ENCODE data around the gene KDM4B. TPM values are rescaled to one million over a fixed set of nuclear protein-coding genes. Genes with fewer than 3 reads are reported as not detected.

KDM4B gene
- total RNA-seq, 4 donors from 2014 or later: 26.6 to 84.2 (median 39.9) TPM

DNA sequence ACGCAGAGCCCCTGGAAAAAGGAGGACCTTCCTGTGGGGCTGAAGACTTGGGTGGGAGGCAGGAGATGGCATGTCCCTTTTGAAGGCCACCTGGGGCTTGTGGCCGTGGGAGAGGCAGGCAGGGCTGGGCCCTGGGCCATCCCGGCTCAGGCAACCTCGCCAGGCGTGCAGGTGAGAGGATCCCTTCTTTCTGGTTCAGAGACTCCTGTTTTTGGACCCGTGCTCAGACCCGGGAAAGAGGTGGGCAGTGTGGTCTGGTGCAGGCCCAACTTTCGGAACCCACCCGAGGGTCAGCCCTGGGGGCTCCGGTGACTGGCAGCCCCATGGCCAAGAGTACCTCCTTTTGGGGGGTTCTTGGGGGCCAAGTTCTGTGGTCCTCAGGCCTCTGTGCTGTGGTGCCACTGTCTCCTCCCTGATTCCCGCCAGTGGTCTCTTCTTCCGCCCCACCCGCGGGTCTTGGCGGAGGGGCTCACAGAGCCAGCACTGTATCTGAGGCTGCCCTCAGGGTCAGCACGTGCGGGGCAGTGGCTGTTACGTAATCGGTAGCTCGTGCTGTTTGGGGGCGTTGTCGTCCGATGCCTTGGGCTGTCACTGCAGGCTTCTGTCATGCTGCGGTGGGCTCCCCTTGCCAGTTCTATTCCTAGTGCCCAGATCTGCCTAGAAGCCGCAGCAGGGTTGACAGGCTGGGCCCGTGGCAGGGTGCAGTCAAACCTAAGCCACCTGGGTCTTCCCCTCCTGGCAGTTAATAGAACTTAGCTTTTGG lies 42.7 kb downstream of the KDM4B start:
- no peak for DNase-seq
- H3K4me1 ChIP-seq: peaks cover 0 to 2% (median 0%) of the 10 kb centered on the region in 4 donors
- H3K9me3 ChIP-seq: no peaks in the 10 kb centered on the region
- 78% methylated on average over 24 of the region's 26 CpGs; no CpG with 5 or more reads in 1 of the 2 donors for WGBS, 2 donors (ENCODE audit: low coverage in 1 of 2)
- intact Hi-C loops (cut with DNase I; ENCODE audit: low total_unique reads): no loop called here
- H3K4me3 ChIP-seq: no peak overlapping the region
- peaks cover 0 to 6% (median 0%) of the 10 kb centered on the region in 4 donors for H3K36me3 ChIP-seq
- H3K27ac ChIP-seq: no peak overlapping the region
- in situ Hi-C loops (cut with MboI; ENCODE audit: low pct_ligation_motif_present in 1 of 4, low pct_unique_long_range_greater_than_20kb in 1 of 4, low sequenced_read_pairs in 3 of 4): no loop called here
- no peaks in the 10 kb centered on the region for H3K27me3 ChIP-seq
- TF ChIP-seq, protein P1, sequence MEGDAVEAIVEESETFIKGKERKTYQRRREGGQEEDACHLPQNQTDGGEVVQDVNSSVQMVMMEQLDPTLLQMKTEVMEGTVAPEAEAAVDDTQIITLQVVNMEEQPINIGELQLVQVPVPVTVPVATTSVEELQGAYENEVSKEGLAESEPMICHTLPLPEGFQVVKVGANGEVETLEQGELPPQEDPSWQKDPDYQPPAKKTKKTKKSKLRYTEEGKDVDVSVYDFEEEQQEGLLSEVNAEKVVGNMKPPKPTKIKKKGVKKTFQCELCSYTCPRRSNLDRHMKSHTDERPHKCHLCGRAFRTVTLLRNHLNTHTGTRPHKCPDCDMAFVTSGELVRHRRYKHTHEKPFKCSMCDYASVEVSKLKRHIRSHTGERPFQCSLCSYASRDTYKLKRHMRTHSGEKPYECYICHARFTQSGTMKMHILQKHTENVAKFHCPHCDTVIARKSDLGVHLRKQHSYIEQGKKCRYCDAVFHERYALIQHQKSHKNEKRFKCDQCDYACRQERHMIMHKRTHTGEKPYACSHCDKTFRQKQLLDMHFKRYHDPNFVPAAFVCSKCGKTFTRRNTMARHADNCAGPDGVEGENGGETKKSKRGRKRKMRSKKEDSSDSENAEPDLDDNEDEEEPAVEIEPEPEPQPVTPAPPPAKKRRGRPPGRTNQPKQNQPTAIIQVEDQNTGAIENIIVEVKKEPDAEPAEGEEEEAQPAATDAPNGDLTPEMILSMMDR (IDR thresholded peaks at IDR 0.05): no peak
- TF ChIP-seq POLR2AphosphoS5 (IDR thresholded peaks at IDR 0.05): no peak
- TF ChIP-seq EP300 (IDR thresholded peaks at IDR 0.05; ENCODE audit: low read depth): no peak
- TF ChIP-seq POLR2A (IDR thresholded peaks at IDR 0.05): no peak

DNA sequence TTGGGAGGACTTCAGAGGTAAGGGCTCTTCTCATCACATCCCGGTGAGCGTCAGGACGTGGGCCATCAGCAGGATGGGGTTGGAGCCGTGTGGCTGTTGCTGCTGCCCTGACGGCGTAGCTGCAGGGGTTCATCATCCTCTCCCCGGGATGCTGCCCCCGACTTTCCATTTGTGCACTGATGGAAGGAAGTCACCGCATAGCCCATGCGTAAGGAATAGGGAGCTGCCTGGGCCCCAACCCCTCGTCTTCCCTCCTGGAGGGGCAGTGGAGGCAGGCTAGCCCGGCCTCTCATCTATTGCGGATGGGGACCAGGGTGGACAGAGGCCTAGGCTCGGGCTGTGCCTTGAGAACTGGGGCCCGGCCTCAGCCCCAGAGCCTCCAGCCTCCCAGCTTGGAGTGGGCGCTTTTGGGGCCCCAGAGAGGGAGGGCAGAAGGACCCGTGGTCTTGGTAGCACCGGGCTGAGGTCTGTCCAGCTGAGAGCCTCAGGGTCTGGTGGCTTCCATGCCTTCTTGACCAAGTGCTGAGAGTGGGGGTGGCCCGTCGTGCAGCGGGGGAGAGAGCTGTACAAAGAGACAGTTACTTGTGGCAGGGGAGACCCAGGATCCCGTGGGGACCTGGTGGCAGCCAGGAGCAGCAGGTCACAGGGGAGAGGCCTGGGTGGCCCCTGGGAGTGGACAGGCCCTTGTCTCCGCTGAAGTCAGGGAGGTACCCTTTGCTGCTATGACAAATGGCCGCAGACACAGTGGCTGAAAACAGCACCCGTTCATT lies 44.0 kb downstream of the KDM4B start:
- WGBS, 2 donors (ENCODE audit: low coverage in 1 of 2): 92 to 98% methylated on average over 6 to 25 of the region's 25 CpGs
- intact Hi-C loops (cut with DNase I; ENCODE audit: low total_unique reads) (no loop called here), in situ Hi-C loops (cut with MboI; ENCODE audit: low pct_ligation_motif_present in 1 of 4, low pct_unique_long_range_greater_than_20kb in 1 of 4, low sequenced_read_pairs in 3 of 4) (no loop called here)
- Histone ChIP-seq H3K27ac (no peak overlapping the region), H3K4me1 (peaks cover 0 to 2% (median 0%) of the 10 kb centered on the region in 4 donors), H3K27me3 (no peaks in the 10 kb centered on the region), H3K36me3 (peaks cover 0 to 11% (median 0%) of the 10 kb centered on the region in 4 donors), H3K9me3 (no peaks in the 10 kb centered on the region), H3K4me3 (no peak overlapping the region)
- no peak for DNase-seq
- TF ChIP-seq EP300 (IDR thresholded peaks at IDR 0.05; ENCODE audit: low read depth) (no peak), POLR2AphosphoS5 (IDR thresholded peaks at IDR 0.05) (no peak), POLR2A (IDR thresholded peaks at IDR 0.05) (no peak)
- TF ChIP-seq, protein P1 (IDR thresholded peaks at IDR 0.05): no peak

- TF ChIP-seq POLR2A (IDR thresholded peaks at IDR 0.05) (no peak), EP300 (IDR thresholded peaks at IDR 0.05; ENCODE audit: low read depth) (no peak), POLR2AphosphoS5 (IDR thresholded peaks at IDR 0.05) (no peak)
- TF ChIP-seq, protein P1 (IDR thresholded peaks at IDR 0.05): no peak
- DNase-seq: no peak
- Histone ChIP-seq H3K36me3 (peaks cover 0 to 17% (median 0%) of the 10 kb centered on the region in 4 donors), H3K27me3 (no peaks in the 10 kb centered on the region), H3K9me3 (no peaks in the 10 kb centered on the region), H3K4me1 (peaks cover 0 to 2% (median 0%) of the 10 kb centered on the region in 4 donors), H3K4me3 (no peak overlapping the region), H3K27ac (no peak overlapping the region)
- in situ Hi-C loops (cut with MboI; ENCODE audit: low pct_ligation_motif_present in 1 of 4, low pct_unique_long_range_greater_than_20kb in 1 of 4, low sequenced_read_pairs in 3 of 4): no loop called here
- intact Hi-C loops (cut with DNase I; ENCODE audit: low total_unique reads): no loop called here
- 91% methylated on average over 14 of the region's 14 CpGs; no CpG with 5 or more reads in 1 of the 2 donors for WGBS, 2 donors (ENCODE audit: low coverage in 1 of 2)
These were observed 44.8 kb downstream of the KDM4B start for GRCh38 chr19:5013761-5014160.

DNA sequence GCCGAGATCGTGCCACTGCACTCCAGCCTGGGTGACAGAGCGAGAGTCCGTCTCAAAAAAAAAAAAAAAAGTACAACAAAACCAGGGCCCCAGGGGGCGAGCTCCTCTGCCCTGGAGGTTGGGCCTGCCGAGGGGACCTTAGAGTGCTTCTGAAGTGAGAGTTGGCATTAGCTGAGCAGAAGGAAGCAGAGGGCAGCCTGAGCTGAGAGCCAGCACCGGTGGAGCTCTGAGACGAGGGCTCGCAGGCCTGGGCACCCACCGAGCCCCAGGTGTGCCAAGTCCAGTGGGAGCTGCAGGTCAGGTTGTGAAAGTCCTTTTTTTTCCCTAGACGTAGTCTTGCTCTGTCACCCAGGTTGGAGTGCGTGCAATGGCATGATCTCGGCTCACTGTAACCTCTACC lies 46.0 kb downstream of the KDM4B start:
- Histone ChIP-seq H3K36me3 (peaks cover 0 to 17% (median 0%) of the 10 kb centered on the region in 4 donors), H3K27me3 (no peaks in the 10 kb centered on the region), H3K4me1 (peaks cover 0 to 2% (median 0%) of the 10 kb centered on the region in 4 donors), H3K9me3 (no peaks in the 10 kb centered on the region), H3K27ac (no peak overlapping the region), H3K4me3 (no peak overlapping the region)
- intact Hi-C loops (cut with DNase I; ENCODE audit: low total_unique reads) (no loop called here), in situ Hi-C loops (cut with MboI; ENCODE audit: low pct_ligation_motif_present in 1 of 4, low pct_unique_long_range_greater_than_20kb in 1 of 4, low sequenced_read_pairs in 3 of 4) (no loop called here)
- no peak for TF ChIP-seq POLR2AphosphoS5 (IDR thresholded peaks at IDR 0.05)
- TF ChIP-seq POLR2A (IDR thresholded peaks at IDR 0.05): no peak
- no peak for DNase-seq
- 95 to 96% methylated on average over 4 to 13 of the region's 13 CpGs for WGBS, 2 donors (ENCODE audit: low coverage in 1 of 2)

Measured in transverse colon (tissue), 4 donors.